ENCODE results near the gene ADGRB3.

The ADGRB3 gene

DNA sequence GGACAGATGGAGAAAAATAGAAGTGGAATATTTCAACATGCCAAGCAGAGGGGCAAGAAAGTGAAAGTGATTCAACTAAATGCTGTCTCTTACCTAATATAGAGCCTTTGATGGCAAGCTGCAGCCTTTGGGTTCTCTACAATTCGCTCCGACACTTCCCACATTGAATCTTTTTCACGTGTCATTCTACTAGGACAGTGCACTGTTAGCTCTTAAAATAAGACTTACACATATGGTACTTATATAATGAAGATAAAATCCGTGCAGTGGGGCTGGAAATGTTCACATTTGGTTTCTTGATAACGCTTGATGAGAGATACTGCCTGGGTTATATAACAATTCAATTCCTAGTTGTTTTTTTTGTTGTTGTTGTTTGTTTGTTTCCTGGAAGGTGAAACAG lies 659.3 kb downstream of the ADGRB3 start:
- in situ Hi-C loops (cut with MboI; ENCODE audit: low sequenced_read_pairs), result no loop called here

- in situ Hi-C loops (cut with MboI; ENCODE audit: low sequenced_read_pairs), result no loop called here
These were observed 659.8 kb downstream of the ADGRB3 start for GRCh38 chr6:69294862-69295261.

- in situ Hi-C loops (cut with MboI; ENCODE audit: low sequenced_read_pairs), result no loop called here
These were observed 668.3 kb downstream of the ADGRB3 start for GRCh38 chr6:69303382-69303781.

DNA sequence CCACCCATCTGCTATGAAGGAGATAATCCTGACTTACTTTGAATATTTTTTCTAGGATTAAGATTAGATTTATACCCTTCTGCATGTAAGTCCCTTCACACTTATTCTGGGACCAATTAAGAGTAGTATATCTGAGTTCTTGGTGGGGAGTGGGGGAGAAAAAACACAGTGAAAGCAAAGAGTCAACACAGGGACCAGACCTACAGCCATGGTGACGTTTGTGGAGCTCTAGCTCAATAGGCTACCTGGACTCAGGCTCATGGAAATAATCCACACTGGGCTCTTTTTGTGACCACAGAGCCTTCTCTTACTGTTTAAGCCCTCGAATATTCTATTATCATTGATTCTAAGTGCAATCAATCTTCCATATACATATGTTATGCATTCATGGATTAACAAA lies 670.4 kb downstream of the ADGRB3 start:
- in situ Hi-C loops (cut with MboI; ENCODE audit: low sequenced_read_pairs), result no loop called here

DNA sequence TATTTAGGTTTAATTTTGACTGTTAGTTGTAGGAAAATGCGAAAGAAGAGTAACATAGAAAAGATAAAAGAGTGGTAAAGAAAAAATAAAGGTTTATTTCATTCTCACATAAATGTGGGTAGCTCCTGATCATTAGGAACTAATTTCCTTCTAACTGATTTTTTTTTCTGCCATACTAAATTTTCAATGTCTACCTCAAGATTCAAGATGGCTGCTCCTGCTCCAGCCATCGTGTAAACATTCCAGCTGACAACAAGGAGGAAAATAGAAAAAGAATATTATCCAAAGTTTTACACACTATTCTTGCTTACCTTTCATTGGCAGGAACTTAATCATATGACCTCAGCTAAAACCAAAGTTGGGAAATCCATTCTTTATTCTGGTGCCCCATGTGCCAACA lies 673.5 kb downstream of the ADGRB3 start:
- in situ Hi-C loops (cut with MboI; ENCODE audit: low sequenced_read_pairs), result no loop called here

DNA sequence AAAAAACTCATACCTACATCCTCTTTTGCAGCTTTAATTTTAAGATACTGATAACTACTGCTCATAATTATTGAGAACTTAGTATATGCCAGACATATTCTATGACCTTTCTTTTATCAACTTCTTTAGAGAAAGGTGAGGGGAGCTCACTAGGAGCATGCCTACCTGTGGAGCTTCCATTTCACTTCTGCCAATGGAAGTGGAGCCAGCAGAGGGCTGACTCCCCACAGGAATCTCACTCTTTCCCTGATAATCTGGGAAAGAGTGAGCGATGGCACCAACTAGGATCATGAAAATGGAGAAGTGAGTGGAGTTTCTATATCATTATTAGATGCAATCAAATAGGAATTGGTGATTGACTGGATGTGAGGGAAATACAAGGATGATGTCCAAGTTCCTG lies 676.8 kb downstream of the ADGRB3 start:
- in situ Hi-C loops (cut with MboI; ENCODE audit: low sequenced_read_pairs), result no loop called here

DNA sequence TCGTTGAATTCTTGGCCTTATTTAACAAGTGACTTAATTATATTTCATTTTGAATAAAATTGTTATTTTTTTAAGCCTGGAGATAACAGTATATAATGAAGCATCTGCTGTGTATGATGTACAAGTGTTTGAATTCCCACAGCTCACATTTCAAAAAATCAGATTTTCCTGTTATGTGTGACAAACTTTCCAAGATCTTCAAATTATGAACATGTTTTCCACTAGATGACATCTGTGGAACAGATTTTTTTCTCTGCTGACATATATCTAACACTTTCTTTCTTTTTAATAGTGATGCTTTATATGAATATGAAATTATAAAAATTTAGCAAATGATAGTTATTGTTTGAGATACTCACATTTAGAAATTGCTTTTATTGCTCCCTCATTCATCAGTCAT lies 678.9 kb downstream of the ADGRB3 start:
- in situ Hi-C loops (cut with MboI; ENCODE audit: low sequenced_read_pairs), result no loop called here

DNA sequence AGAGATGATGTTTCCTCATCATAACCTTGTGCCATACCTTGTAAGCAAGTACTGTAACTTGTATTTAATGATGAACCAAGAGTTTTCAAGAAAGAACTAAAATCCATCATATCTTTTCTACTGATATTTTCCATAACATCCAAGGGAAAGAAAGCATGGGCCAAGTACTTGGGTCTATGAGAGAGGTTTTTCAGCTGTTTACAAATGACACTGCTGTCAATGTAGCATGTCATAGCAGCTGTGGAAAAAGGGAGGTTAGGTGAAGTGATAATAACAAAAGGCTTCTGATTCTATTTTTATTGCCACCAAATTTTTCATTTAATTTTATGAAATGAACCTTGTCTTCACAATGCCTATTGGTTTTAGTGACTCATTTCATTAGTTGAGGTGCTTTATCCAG lies 679.4 kb downstream of the ADGRB3 start:
- in situ Hi-C loops (cut with MboI; ENCODE audit: low sequenced_read_pairs), result no loop called here

DNA sequence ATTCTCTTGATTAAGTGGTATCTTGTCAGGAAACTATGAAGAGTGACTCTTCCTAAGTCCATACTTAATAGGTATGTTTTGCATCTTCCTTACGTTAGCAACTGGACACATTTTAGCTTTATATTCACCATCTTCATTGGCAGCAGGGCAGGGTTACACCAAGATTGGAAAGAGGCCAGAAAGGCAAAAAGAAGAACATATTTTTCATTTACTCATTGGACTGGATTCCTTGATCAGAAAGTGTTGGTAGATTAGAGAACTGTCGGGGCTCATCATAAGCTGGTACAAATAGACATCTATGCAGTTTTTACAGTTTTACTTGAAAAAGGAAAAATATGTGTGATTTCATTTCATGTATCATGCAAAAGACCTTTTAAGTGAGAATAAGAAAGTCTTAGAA lies 696.8 kb downstream of the ADGRB3 start:
- in situ Hi-C loops (cut with MboI; ENCODE audit: low sequenced_read_pairs), result no loop called here

DNA sequence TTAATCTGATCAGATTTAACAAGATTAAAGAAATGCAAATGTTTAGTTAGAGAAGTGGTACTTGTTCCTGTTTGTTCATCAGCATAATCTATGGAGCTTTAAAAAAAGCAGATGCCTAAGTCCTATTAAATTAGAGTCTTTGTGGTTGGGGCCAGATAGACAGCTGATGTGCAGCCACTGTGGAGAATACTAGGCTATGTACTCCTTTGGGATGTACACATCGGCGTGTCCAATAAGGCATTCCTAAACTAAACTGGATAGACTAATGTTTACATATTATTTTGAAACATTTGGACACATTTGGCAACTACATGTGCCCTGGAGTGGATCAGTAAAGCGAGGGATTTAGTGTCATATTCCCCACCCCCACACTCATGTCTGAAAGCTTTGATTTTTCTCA lies 702.2 kb downstream of the ADGRB3 start:
- in situ Hi-C loops (cut with MboI; ENCODE audit: low sequenced_read_pairs), result no loop called here

- in situ Hi-C loops (cut with MboI; ENCODE audit: low sequenced_read_pairs), result no loop called here
These were observed 703.5 kb downstream of the ADGRB3 start for GRCh38 chr6:69338431-69339162.

DNA sequence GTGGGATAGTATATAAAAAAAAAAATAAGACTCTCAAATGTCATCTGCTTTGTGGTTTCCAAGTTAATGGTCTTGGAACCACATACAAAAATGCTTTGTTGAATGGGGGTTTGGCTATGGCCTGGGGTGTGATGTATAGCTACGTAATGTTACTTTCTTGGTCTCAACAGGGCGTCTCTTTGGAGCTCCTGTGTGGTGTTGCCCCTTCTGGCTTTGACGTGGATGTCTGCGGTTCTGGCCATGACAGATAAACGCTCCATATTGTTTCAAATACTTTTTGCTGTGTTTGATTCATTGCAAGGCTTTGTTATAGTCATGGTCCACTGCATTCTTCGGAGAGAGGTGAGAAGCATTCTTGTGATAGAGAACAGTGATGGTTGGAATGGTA lies 704.1 kb downstream of the ADGRB3 start:
- in situ Hi-C loops (cut with MboI; ENCODE audit: low sequenced_read_pairs), result no loop called here

- in situ Hi-C loops (cut with MboI; ENCODE audit: low sequenced_read_pairs), result no loop called here
These were observed 705.1 kb downstream of the ADGRB3 start for GRCh38 chr6:69340196-69340595.

DNA sequence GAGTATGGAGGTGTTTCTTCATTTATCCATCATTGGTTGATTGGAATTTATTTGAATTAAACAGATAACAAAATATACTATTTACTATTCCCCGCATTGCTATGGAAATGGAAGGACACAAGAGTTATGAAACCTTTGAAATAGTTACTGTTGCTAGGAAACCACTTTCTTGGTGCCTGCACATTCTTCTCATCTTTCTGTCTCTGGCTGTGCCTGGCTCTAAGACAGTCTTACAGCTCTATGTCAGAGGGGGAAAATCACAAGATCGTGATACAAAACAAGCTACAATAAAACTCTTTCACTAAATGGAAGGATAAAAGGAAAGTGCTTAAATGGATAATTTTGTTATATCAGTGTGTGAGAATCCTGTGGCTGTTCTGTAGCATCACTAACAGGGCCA lies 708.8 kb downstream of the ADGRB3 start:
- in situ Hi-C loops (cut with MboI; ENCODE audit: low sequenced_read_pairs), result no loop called here

DNA sequence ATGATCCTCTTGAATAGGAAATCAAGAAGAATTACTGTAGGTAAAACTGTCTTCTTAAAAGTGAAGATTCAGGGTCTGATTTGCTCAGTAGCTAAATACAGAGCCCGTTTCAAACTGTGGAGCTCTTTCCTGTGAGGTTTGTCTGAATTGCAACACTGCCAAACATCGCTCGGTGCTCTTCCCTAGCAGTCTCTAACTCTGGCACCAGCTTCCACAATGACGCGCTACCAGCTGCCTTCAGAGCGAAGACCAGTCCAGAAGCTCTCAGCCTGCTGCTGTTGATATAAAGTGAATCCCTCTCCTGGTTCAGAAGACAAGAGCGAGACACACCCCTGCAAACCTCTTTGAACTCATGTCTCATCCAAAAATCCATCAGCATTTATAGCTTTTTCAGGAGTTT lies 714.7 kb downstream of the ADGRB3 start:
- in situ Hi-C loops (cut with MboI; ENCODE audit: low sequenced_read_pairs), result no loop called here

GRCh38 chr6:69362209-69362608 lies 727.1 kb downstream of the ADGRB3 start:
- in situ Hi-C loops (cut with MboI; ENCODE audit: low sequenced_read_pairs), result no loop called here

DNA sequence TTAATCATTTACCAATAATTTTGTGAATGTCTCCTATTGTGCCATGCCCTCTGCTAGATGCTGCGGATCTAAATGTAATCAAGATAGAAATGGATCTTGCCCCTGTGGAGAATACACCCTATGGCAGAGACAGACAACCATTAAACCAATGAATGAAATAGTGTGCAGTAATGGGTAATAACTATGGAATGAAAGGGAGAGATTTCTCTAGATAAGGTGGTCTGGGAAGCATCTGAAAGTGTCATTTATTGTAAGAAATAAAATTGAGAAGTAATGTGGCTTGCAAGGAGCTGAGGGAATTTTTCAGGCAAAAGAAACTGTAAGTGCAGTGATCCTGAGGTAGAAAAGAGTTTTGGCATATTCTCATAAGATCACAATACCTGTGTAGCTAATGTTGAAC lies 731.7 kb downstream of the ADGRB3 start:
- in situ Hi-C loops (cut with MboI; ENCODE audit: low sequenced_read_pairs), result no loop called here

GRCh38 chr6:69368613-69369012 lies 733.5 kb downstream of the ADGRB3 start:
- in situ Hi-C loops (cut with MboI; ENCODE audit: low sequenced_read_pairs), result no loop called here

GRCh38 chr6:69370763-69371162 lies 735.7 kb downstream of the ADGRB3 start:
- in situ Hi-C loops (cut with MboI; ENCODE audit: low sequenced_read_pairs), result no loop called here

- in situ Hi-C loops (cut with MboI; ENCODE audit: low sequenced_read_pairs), result no loop called here
These were observed 743.2 kb downstream of the ADGRB3 start for GRCh38 chr6:69378326-69378725.

DNA sequence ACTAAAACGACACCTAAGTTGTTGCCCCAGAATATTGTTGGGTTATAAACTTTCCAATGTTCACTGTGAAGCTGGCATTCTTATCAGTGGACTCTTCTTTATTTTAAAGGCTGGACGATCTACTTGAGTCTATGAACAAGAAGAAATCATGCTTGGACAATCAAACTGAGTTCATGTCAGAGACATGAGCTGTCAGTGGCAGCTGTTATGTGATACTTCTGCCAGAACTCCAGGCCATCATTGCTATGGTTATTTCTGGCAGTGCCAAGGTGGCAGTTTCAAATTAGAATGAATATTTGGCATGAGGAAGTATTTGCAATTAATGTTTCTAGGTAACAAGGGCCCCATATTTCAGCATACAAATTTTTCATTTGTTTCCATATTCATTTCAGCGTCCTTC lies 744.4 kb downstream of the ADGRB3 start:
- in situ Hi-C loops (cut with MboI; ENCODE audit: low sequenced_read_pairs), result no loop called here

DNA sequence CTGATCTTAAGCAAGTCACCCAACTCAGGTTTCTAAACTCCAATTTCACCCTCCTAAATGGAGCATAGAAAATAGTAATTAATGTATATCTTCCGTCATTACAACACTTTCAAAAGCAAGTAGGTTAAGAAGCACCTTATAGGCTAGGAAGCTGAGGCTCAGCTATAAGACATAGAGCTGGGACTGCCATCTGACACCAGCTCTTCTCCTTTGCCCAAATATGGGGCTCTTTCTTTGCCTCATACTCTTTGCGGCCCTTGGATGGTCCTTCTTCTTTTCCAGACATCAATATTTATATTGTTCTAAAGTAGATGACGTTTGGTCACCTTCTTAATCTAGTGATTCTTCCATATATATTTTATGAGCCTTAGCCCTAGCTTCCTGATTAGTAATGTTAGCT lies 748.5 kb downstream of the ADGRB3 start:
- in situ Hi-C loops (cut with MboI; ENCODE audit: low sequenced_read_pairs), result no loop called here

GRCh38 chr6:69386426-69386825 lies 751.3 kb downstream of the ADGRB3 start:
- in situ Hi-C loops (cut with MboI; ENCODE audit: low sequenced_read_pairs), result no loop called here

All from HL-60/S4 treated with phorbol 12-myristate 13-acetate at 8.2 ng/mL for 4 days and 3 days (cell line).